HAP-1 (cell line): ENCODE measurements around the gene ELFN1.

Source experiments
- DNase-seq, 2 experiments: peaks; one replicate each; pipeline ENCODE4 v3.0.0-alpha.2; 2016 to 2020; ENCODE audit warnings: low spot score in 2 of 2
- H3K27me3 ChIP-seq: fragments of 250-450 bp; sonication (Bioruptor Pico); 2 replicates; pipeline ENCODE4 v1.5.1; 2020; ENCODE audit warnings: low read depth, mild to moderate bottlenecking, moderate library complexity
- H3K36me3 ChIP-seq: fragments of 250-450 bp; sonication (Bioruptor Pico); replicated peaks from 2 replicates; pipeline ENCODE4 v1.5.1; 2020; ENCODE audit warnings: mild to moderate bottlenecking
- H3K4me1 ChIP-seq: fragments of 250-450 bp; sonication (Bioruptor Pico); 2 replicates; pipeline ENCODE4 v1.5.1; 2020; ENCODE audit warnings: mild to moderate bottlenecking
- H3K4me3 ChIP-seq: fragments of 250-450 bp; sonication (Bioruptor Pico); 2 replicates; pipeline ENCODE4 v1.5.1; 2020; ENCODE audit warnings: mild to moderate bottlenecking, moderate library complexity
- H3K9me3 ChIP-seq: fragments of 250-450 bp; sonication (Bioruptor Pico); 2 replicates; pipeline ENCODE4 v1.5.1; 2020; ENCODE audit warnings: mild to moderate bottlenecking, moderate library complexity
- in situ Hi-C: fragments of 300-500 bp; cut with MboI; formaldehyde crosslinking; loops from 3 replicates; pipeline ENCODE4 v1.14.3; 2020; ENCODE audit warnings: low sequenced_read_pairs, inconsistent platforms, mixed read lengths

ELFN1 gene

DNA sequence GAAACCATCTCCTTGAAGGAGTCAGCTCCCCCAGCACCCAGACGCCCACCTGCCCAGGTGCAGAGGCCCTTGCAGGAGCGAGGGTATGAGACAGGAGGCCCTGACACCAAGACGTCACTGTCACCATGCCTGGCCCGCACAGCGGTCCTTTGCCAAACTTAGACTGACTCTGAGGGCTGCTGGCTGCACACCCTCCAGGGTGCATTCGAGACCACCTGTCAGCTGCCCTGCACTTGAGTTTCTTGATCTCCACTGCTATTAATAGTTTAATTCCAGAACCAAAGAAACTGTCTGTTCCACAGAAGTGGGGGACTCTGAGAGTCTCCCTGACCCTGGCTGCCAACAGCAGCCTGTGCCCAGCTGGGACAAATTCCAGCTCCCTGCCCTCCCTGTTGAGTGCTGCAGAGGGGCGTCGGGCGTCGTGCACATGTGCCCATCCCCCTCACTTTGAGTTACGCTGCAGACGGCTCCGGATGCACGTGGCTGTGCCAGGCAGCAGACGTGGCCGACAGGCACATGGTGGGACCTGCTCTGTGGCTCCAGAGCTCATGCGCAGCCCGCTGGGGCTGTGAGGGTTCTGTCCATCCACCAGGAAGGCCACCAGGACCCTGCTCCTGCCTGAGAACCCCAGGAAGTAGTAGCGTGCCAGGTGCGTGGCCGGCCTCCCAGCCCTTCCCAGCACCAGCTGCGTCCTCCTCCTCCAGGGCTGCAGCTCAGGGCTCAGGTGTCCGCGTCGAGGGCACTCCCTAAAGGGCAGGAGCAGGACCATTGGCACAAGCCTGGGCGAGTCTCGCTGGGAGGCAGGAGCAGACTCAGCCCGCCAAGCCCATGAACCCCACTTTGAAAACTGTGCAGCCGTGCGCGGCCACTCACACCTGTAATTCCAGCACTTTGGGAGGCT is 24.8 kb downstream of the ELFN1 start:
- Histone ChIP-seq H3K4me3 (no peak overlapping the region), H3K4me1 (no peaks in the 10 kb centered on the region), H3K9me3 (no peaks in the 10 kb centered on the region), H3K36me3 (no peaks in the 10 kb centered on the region), H3K27me3 (peaks cover 7% of the 10 kb centered on the region; the same call in 1 of the 2 replicates)
- in situ Hi-C loops: no loop called here
- DNase-seq: peak in 1 of 2 experiments; percentile 4

DNA sequence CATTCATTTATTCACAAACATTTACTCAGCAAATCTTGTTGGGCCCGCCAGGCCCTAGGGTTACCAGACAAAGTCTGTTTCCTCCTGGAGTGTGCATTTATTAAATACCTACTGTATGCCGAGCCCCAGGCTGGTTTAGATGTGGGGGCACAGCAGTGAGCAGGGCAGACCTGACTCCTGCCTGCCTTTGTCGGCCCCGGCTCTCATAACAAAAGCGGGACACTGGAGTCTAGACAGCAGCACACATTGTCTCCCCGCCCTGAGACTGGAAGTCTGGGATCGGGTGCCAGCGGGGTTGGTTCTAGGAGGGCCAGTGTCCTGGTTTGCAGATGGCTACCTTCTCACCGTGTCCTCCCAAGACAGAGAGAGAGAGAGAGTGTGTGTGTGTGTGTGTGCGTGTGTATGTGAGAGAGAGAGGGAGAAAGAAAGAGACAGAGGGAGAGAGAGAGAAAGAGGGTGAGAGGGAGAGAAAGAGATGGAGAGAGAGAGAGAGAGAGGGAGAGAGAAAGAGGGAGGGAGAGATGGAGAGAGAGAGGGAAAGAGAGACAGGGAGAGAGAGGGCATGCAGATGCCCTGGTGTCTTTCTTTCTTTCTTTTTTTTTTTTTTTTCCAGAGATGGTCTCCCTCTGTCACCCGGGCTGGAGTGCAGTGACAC is 25.9 kb downstream of the ELFN1 start:
- Histone ChIP-seq H3K4me1 (no peaks in the 10 kb centered on the region), H3K9me3 (no peaks in the 10 kb centered on the region), H3K36me3 (no peaks in the 10 kb centered on the region), H3K27me3 (peaks cover 7% of the 10 kb centered on the region; the same call in 1 of the 2 replicates), H3K4me3 (no peak overlapping the region)
- in situ Hi-C loops: no loop called here
- peak in 1 of 2 experiments; percentile 4 for DNase-seq

DNA sequence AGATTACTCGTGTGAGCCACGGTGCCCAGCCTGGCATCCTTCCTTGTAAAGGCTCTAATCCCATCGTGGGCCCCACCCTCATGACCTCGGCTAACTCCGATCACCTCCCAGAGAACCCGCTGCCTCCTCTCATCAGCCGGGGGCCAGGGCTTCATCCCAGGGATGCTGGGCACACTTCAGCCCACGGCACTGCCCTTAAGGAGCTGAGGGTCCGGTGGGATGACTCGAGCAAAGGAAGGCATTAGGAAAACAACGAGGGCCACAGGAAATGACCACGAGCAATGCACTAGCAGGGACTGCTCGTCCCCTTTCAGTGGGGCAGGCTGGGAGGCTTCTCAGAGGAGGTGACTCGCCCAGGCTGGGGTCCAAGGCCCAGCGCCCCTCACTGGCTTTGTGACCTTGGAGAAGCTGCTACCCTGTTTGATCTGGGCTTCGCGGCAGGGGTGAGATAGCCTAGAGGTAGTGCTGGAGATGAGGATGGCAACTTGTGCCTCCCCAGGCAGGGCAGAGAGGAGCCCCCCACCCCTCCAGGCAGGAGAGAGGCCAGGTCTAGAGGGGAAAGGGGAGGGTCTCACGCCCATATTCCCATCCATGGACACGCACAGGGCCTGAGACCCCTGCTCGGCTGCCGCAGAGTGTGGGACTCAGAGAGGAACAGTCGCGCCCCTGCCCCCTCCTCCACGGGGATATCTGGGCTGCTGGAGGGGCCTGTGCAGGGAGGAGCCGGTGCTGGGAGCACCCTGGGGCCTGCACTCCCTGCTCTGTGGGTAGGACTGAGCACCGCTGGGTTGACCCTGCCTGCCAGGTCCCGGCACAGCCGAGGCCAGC is 26.8 kb downstream of the ELFN1 start:
- peak in 1 of 2 experiments; percentile 5 for DNase-seq
- H3K36me3 ChIP-seq: no peaks in the 10 kb centered on the region
- H3K4me3 ChIP-seq: no peak overlapping the region
- peaks cover 7% of the 10 kb centered on the region; the same call in 1 of the 2 replicates for H3K27me3 ChIP-seq
- H3K9me3 ChIP-seq: no peaks in the 10 kb centered on the region
- no peaks in the 10 kb centered on the region for H3K4me1 ChIP-seq
- in situ Hi-C loops: no loop called here

DNA sequence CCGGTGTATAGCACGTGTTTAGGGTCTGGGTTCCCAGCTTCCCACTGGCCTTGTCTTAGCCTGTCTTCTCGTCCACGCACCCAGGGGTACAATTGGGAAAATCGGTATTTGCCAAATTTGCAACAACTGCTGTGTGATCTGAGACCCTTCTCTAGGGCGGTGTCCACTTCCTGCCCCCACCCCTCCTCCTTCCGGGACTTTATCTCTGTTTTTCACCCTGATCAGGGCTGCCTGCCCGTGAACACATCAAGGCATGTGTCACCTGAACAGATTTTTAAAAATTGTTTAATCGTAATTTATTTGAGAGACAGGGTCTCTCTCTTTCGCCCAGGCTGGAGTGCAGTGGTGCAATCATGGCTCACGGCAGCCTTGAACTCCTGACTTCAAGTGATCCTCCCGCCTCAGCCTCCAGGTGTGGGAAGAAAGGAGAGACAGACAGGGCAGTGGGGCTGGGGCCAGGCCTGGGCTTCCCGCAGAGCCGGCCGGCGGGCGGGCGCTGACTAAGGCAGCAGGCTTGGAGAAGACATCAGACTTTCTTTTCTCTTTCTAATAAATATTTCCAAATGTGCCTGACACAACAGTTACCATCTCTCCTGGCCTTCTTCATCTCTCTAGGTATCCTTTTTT is 27.5 kb downstream of the ELFN1 start:
- Histone ChIP-seq H3K36me3 (no peaks in the 10 kb centered on the region), H3K9me3 (no peaks in the 10 kb centered on the region), H3K27me3 (peaks cover 7% of the 10 kb centered on the region; the same call in 1 of the 2 replicates), H3K4me1 (no peaks in the 10 kb centered on the region), H3K4me3 (no peak overlapping the region)
- DNase-seq: peak in 1 of 2 experiments; percentile 3
- in situ Hi-C loops: no loop called here

DNA sequence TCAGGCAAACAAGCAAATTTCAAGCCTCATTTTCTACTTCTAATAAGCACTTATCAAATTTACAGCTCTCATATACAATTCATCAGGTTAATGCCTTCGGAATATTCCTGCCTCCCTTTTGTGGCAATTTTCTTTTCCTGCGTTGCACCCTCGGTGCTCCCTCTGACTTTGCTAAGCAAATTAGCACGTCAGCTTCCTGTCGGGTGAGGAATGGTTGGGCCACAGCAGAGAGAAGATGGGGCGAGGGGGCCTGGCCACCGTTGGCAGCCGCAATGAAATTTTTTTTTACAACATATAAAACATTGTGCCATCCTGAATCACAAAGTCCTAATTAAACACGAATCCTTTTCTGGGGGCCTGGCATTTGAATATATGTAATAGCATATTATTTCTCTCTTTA is 28.1 kb downstream of the ELFN1 start:
- H3K36me3 ChIP-seq: no peaks in the 10 kb centered on the region
- no peaks in the 10 kb centered on the region for H3K9me3 ChIP-seq
- no peak overlapping the region for H3K4me3 ChIP-seq
- no peak for DNase-seq
- H3K27me3 ChIP-seq: peaks cover 7% of the 10 kb centered on the region; the same call in 1 of the 2 replicates
- H3K4me1 ChIP-seq: no peaks in the 10 kb centered on the region
- in situ Hi-C loops: no loop called here

DNA sequence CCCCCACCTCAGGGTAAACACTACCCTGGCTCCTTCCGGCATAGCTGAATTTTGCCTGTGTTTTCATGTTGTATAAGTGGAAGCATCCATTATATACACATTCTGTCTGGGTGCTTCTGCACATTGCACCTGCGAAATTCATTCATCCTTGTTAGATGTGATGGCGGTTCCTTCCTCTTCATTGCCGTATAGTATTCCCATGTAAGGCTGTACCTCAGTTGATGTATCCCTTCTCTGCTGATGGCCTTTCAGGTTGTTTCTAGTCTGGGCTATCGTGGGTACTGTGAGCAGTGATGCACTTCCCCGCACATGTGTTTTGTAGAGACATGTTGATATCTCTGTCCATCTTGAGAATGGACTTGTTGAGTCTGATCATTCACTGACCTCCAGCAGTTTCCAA is 28.9 kb downstream of the ELFN1 start:
- H3K4me3 ChIP-seq: no peak overlapping the region
- H3K4me1 ChIP-seq: no peaks in the 10 kb centered on the region
- no peaks in the 10 kb centered on the region for H3K36me3 ChIP-seq
- peaks cover 7% of the 10 kb centered on the region; the same call in 1 of the 2 replicates for H3K27me3 ChIP-seq
- no peak for DNase-seq
- H3K9me3 ChIP-seq: peaks cover 3% of the 10 kb centered on the region; the same call in 1 of the 2 replicates
- in situ Hi-C loops: no loop called here

DNA sequence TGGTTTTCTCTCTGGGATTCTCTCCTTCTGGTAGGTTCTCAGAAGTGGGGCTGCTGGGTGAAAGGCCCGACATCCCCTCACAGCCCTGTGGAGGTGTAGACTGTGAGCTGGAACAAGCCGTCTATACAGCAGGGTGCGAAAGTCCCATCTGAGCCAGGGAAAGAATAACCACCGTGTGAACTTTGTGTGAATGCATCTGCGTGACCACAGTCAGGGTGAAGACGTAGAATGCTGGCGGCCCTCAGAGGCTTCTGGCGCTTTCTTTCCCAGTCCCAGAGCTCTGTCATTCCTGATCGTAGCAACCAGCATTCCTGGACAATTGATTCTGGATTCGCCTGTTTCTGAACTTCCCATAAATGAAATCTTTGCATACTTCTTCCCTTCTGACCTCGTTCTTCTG is 30.0 kb downstream of the ELFN1 start:
- peaks cover 2% of the 10 kb centered on the region; the same call in 1 of the 2 replicates for H3K4me1 ChIP-seq
- H3K36me3 ChIP-seq: no peaks in the 10 kb centered on the region
- H3K27me3 ChIP-seq: peaks cover 7% of the 10 kb centered on the region; the same call in 1 of the 2 replicates
- DNase-seq: no peak
- no peak overlapping the region for H3K4me3 ChIP-seq
- in situ Hi-C loops: no loop called here
- peaks cover 3% of the 10 kb centered on the region; the same call in 1 of the 2 replicates for H3K9me3 ChIP-seq

DNA sequence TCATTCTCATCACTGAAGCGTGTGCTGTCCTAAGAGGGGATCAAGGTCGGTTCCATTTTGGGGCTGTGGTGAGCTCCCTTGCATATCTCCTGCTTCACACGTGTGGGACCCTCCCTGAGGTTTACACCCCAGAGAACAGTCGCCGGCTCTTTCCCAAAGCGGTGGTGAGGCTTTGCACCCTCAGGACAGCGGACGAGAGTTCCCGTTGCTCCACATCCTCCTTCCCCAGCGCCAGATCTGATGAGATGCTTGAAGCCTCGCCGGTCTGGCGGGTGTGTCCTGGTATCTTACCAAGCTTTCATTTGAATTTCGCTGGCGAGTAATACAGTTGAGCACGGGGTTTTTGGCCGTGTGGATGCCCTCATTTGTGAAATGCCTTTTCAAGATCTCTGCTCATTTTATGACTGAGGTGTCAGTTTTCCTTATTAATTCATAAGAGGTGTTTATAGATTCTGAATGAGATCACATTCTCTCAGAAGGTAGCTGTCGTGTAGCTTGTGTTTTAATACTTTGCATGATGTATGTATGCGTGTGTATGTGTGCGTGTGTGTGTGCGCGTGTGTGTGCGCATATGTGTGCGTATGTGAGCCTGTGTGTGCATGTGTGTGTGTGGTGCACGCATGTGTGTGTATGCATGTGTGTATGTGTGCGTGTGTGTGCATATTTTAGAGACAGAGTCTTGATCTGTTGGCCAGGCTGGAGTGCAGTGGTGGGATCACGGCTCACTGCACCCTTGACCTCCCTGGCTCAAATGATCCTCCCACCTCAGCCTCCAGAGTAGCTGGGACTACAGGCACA is 30.7 kb downstream of the ELFN1 start:
- Histone ChIP-seq H3K27me3 (peaks cover 7% of the 10 kb centered on the region; the same call in 1 of the 2 replicates), H3K9me3 (peaks cover 3% of the 10 kb centered on the region; the same call in 1 of the 2 replicates), H3K4me3 (no peak overlapping the region), H3K4me1 (peaks cover 5% of the 10 kb centered on the region; the same call in 1 of the 2 replicates), H3K36me3 (no peaks in the 10 kb centered on the region)
- peak in 1 of 2 experiments; percentile 4 for DNase-seq
- in situ Hi-C loops: no loop called here

DNA sequence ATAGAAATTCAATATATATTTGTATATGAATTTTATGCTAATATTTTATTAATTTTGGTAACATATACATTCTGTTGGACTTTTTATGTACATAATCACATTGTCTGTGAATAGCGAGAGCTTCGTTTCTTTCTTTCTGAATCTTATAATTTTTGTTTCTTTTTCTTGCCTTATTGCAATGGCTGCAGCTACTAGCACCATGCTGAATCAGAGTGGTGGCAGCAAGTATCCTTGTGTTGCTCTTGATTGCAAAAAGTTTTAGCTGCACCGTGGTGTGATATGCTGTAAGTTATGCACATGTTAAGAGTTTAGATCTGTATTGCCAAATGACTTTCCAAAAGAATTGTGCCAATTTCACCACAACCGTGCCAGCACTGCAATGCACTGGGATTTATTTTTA is 32.6 kb downstream of the ELFN1 start:
- H3K9me3 ChIP-seq: peaks cover 3% of the 10 kb centered on the region; the same call in 1 of the 2 replicates
- in situ Hi-C loops: no loop called here
- DNase-seq: no peak
- H3K27me3 ChIP-seq: peaks cover 7% of the 10 kb centered on the region; the same call in 1 of the 2 replicates
- no peak overlapping the region for H3K4me3 ChIP-seq
- no peaks in the 10 kb centered on the region for H3K36me3 ChIP-seq
- peaks cover 5% of the 10 kb centered on the region; the same call in 1 of the 2 replicates for H3K4me1 ChIP-seq

DNA sequence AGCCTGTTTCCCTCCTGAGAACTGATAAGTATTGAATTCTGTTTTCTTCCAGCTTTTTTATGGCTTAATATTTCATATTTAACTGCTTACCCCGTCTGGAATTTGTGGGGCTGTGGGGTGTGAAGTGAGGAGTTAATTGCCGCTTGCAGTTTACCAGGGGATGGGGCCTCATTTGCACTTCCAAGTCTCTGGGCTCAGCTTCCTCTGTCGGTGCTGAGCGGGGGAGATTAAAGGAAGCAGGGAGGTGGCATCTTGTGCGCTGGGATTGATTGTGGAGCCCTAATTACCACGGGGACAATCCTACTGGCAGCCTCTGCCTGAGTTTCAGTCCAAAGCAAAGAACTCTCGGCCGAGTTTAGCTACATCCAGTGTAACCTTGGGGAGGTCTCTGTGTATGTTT is 33.4 kb downstream of the ELFN1 start:
- peaks cover 5% of the 10 kb centered on the region; the same call in 1 of the 2 replicates for H3K4me1 ChIP-seq
- H3K36me3 ChIP-seq: no peaks in the 10 kb centered on the region
- peaks cover 4% of the 10 kb centered on the region; the same call in 1 of the 2 replicates for H3K27me3 ChIP-seq
- peaks cover 3% of the 10 kb centered on the region; the same call in 1 of the 2 replicates for H3K9me3 ChIP-seq
- in situ Hi-C loops: no loop called here
- H3K4me3 ChIP-seq: no peak overlapping the region
- DNase-seq: peak in 1 of 2 experiments; percentile 4

DNA sequence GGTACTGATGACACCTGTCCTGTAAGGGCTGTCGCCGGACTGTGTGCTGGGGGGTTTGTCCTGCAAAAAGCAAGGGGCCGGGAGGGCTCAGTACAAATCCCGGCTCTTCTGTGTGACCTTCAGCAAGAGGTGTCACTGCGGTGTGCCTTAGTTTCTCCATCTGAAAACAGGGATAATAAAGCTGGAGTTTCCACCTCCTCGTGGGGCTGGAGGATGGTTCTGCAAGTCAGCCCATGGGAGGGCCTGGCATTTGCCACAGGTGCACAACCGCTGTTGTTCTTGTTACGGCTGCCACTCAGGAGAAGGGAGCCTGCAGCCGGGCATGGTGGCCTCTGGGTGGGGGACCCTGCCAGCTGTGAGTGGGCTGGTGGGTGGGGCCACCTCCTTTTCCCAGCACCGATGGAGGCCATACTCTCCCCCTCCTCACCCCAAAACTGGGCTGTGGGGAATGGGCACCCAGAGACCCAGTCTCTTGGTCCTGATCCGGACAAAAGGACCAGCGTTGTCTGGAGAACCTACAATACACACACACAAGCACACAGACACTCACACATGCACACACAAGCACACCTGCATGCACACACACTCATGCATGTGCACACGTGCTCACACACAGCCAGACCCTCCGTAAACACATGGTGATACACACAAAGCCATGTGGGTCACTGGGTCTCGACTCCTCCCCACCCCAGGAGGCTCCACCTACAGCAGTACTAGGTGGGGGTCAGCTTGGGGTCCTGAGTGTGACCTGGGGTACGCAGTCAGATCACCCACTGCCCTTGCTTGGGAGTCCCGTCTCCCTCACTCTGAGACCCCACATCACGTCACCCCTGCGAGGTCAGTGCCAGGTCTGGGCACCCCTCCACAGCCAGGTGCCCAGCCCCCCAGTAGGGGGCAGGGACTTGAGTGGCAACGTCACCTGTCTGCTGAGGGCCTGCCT is 34.1 kb downstream of the ELFN1 start:
- DNase-seq: peak in 1 of 2 experiments; percentile 4
- H3K36me3 ChIP-seq: no peaks in the 10 kb centered on the region

More for the DNA sequence above, 34.1 kb downstream of the ELFN1 start:
- peaks cover 5% of the 10 kb centered on the region; the same call in 1 of the 2 replicates for H3K4me1 ChIP-seq
- H3K4me3 ChIP-seq: no peak overlapping the region
- H3K27me3 ChIP-seq: no peaks in the 10 kb centered on the region
- H3K9me3 ChIP-seq: peaks cover 3% of the 10 kb centered on the region; the same call in 1 of the 2 replicates
- in situ Hi-C loops: no loop called here
